GM13977 (cell line): ENCODE measurements around the gene MTHFD2L.
"Not testable (repeated sequence)": the region's sequence is repeated elsewhere in the genome, so short reads cannot be mapped to it uniquely, and the experiment has no call there.

Experiments
- DNase-seq: peaks from one replicate; pipeline ENCODE4 v3.0.0; 2012; ENCODE audit warnings: low spot score
- CTCF ChIP-seq: IDR thresholded peaks from 2 replicates; pipeline ENCODE4 v1.5.1; 2012; ENCODE audit warnings: mild to moderate bottlenecking, control low read depth; ENCODE audit not compliant: insufficient read depth; ENCODE audit errors: extremely low read depth, missing control alignments
- in situ Hi-C: fragments of 300-500 bp; cut with MboI; formaldehyde crosslinking; loops from one replicate; pipeline ENCODE4 v1.12.0; 2022; ENCODE audit warnings: low sequenced_read_pairs, low pct_unique_long_range_greater_than_20kb, mixed read lengths, inconsistent platforms; ENCODE audit not compliant: unreplicated experiment

MTHFD2L gene

GRCh38 chr4:74206088-74206825 is 48.3 kb downstream of the MTHFD2L start:
- DNase-seq: peak; percentile 11

GRCh38 chr4:74214457-74215159 is 56.7 kb downstream of the MTHFD2L start:
- in situ Hi-C loops, DNase-seq: not testable (repeated sequence)

More at GRCh38 chr4:74206088-74206825, 48.3 kb downstream of the MTHFD2L start:
- in situ Hi-C loops: no loop called here
- no peak for TF ChIP-seq CTCF

- DNase-seq, in situ Hi-C loops: not testable (repeated sequence)
Measured at GRCh38 chr4:74215236-74215635, 57.3 kb downstream of the MTHFD2L start.

GRCh38 chr4:74217365-74217764 is 59.4 kb downstream of the MTHFD2L start:
- no peak for TF ChIP-seq CTCF
- no peak for DNase-seq
- in situ Hi-C loops: no loop called here

GRCh38 chr4:74218201-74218600 is 60.3 kb downstream of the MTHFD2L start:
- no peak for DNase-seq
- no peak for TF ChIP-seq CTCF
- in situ Hi-C loops: no loop called here

- in situ Hi-C loops: no loop called here
- TF ChIP-seq CTCF: no peak
- no peak for DNase-seq
Measured at GRCh38 chr4:74219240-74219639, 61.3 kb downstream of the MTHFD2L start.

GRCh38 chr4:74223098-74223497 is 65.2 kb downstream of the MTHFD2L start:
- in situ Hi-C loops: no loop called here
- no peak for TF ChIP-seq CTCF
- DNase-seq: no peak
